HepG2 (cell line): Measurements from ENCODE around the gene HID1. TPM values are rescaled to one million over a fixed set of nuclear protein-coding genes. Genes with fewer than 3 reads are reported as not detected.

Experiments used
- ATAC-seq: fragments of 200-7000 bp; cut with Tn5 transposase; 3 replicates; pipeline ENCODE4 v1.9.1; 2020; ENCODE audit warnings: mild to moderate bottlenecking, moderate library complexity
- BruUV-seq: library from RNA; stranded (reverse); fragments of 400-500 nt; replicated peaks from 2 replicates; lab custom pipeline; 2021; lab: Mats Ljungman, UMichigan
- CTCF ChIA-PET: fragments of 300-600 bp; formaldehyde crosslinking; extraction: SDS; loops from one replicate; lab custom pipeline; 2021; ENCODE audit warnings: low total read pairs, inconsistent platforms, low intra/inter-chr PET ratio; lab: Yijun Ruan, JAX
- POLR2A ChIA-PET: fragments of 350-600 bp; sonication (Branson Sonifier 250); formaldehyde crosslinking; loops from one replicate; lab custom pipeline; 2020; ENCODE audit warnings: antibody characterized with exemption, inconsistent platforms; lab: Yijun Ruan, JAX
- DNase-seq: peaks from one replicate; pipeline ENCODE4 v3.0.0-alpha.2; 2015; ENCODE audit warnings: low spot score
- FAIRE-seq: peaks from 3 replicates; lab custom pipeline; 2011; peaks lifted over from hg19 to GRCh38; lab: Jason Lieb, UNC
- H2AFZ ChIP-seq: one replicate; pipeline ENCODE4 v1.6.1; 2011; ENCODE audit warnings: low read length, inconsistent platforms
- H3K27ac ChIP-seq: fragments of 300-600 bp; 3 replicates; pipeline ENCODE4 v1.8.0; 2011; ENCODE audit warnings: mixed run types, mild to moderate bottlenecking, mixed read lengths, low read length, inconsistent platforms; ENCODE audit not compliant: insufficient read depth; ENCODE audit errors: extremely low read length
- H3K27me3 ChIP-seq, 2 experiments: fragments of 200-600 bp in 1 of 2; 2 replicates in 1 of 2; 3 replicates in 1 of 2; pipeline versions ENCODE4 v1.6.0 to v1.8.0; 2011; ENCODE audit warnings: low read length in 2 of 2, mild to moderate bottlenecking in 2 of 2, moderate library complexity in 2 of 2, inconsistent platforms in 1 of 2; ENCODE audit not compliant: insufficient read depth in 2 of 2, control insufficient read depth in 1 of 2
- H3K36me3 ChIP-seq, 2 experiments: fragments of 200-600 bp in 1 of 2; replicated peaks in 1 of 2; 2 replicates in 1 of 2; 3 replicates in 1 of 2; pipeline versions ENCODE4 v1.5.1 to v1.8.0; 2011; ENCODE audit warnings: low read length in 2 of 2, inconsistent platforms in 1 of 2; ENCODE audit not compliant: insufficient read depth in 2 of 2, control insufficient read depth in 1 of 2
- H3K4me1 ChIP-seq: 2 replicates; pipeline ENCODE4 v1.5.1; 2012; ENCODE audit warnings: low read length, inconsistent platforms; ENCODE audit not compliant: insufficient read depth
- H3K4me2 ChIP-seq: 2 replicates; pipeline ENCODE4 v1.6.0; 2011; ENCODE audit warnings: low read depth, low read length, inconsistent platforms
- H3K4me3 ChIP-seq, 3 experiments: fragments of 200-600 bp in 1 of 3; sonication (generic), shearing (Covaris generic) in 1 of 3; replicated peaks in 1 of 3; 2 replicates each; pipeline ENCODE4 v1.5.1; 2011 to 2016; ENCODE audit warnings: low read length in 3 of 3, inconsistent platforms in 2 of 3, low read depth in 2 of 3, mild to moderate bottlenecking in 2 of 3, control low read depth in 1 of 3, mixed read lengths in 1 of 3; ENCODE audit not compliant: insufficient read depth in 1 of 3
- H3K79me2 ChIP-seq: one replicate; pipeline ENCODE4 v1.6.1; 2011; ENCODE audit warnings: low read length, inconsistent platforms; ENCODE audit not compliant: insufficient read depth
- H3K9ac ChIP-seq: 2 replicates; pipeline ENCODE4 v1.6.0; 2011; ENCODE audit warnings: mild to moderate bottlenecking, low read depth, low read length, inconsistent platforms; ENCODE audit not compliant: insufficient read depth
- H3K9me3 ChIP-seq: 2 replicates; pipeline ENCODE4 v1.5.1; 2012; ENCODE audit warnings: mild to moderate bottlenecking, low read length
- H4K20me1 ChIP-seq: 2 replicates; pipeline ENCODE4 v1.6.0; 2011; ENCODE audit warnings: inconsistent platforms, mild to moderate bottlenecking, low read length, moderate library complexity; ENCODE audit not compliant: insufficient read depth
- AGO1 ChIP-seq: fragments of 200-400 bp; formaldehyde crosslinking; IDR thresholded peaks from 2 replicates; pipeline ENCODE4 v1.6.1; 2017; ENCODE audit warnings: mild to moderate bottlenecking, low read depth, low read length, moderate library complexity; ENCODE audit not compliant: poor library complexity, severe bottlenecking
- CHD4 ChIP-seq: fragments of 200-600 bp; sonication (generic); IDR thresholded peaks from 2 replicates; pipeline ENCODE4 v1.7.0; 2017; ENCODE audit warnings: mild to moderate bottlenecking, low read length, borderline replicate concordance
- ETV6 ChIP-seq: sonication (generic); formaldehyde crosslinking; conservative IDR thresholded peaks from 2 replicates; pipeline ENCODE4 v1.4.0; 2020; ENCODE audit warnings: missing genetic modification reagents
- GTF3A ChIP-seq: sonication (generic); formaldehyde crosslinking; conservative IDR thresholded peaks from 2 replicates; pipeline ENCODE4 v1.4.0; 2020; ENCODE audit warnings: mild to moderate bottlenecking, missing genetic modification reagents
- HINFP ChIP-seq: sonication (generic); formaldehyde crosslinking; IDR thresholded peaks from 2 replicates; pipeline ENCODE4 v1.4.0; 2020; ENCODE audit warnings: low read depth, mild to moderate bottlenecking, missing genetic modification reagents
- HNRNPH1 ChIP-seq: fragments of 200-400 bp; formaldehyde crosslinking; optimal IDR thresholded peaks from 2 replicates; pipeline ENCODE3; 2017; ENCODE audit warnings: mild to moderate bottlenecking, low read depth, low read length
- KMT2B ChIP-seq: IDR thresholded peaks from 2 replicates; pipeline ENCODE4 v1.6.1; 2016; ENCODE audit warnings: missing genetic modification reagents, missing compliant biosample characterization
- POLR2AphosphoS2 ChIP-seq: IDR thresholded peaks from 2 replicates; pipeline ENCODE4 v1.6.1; 2011; ENCODE audit warnings: low read depth, low read length, improper control_type of control experiment
- POLR2AphosphoS5 ChIP-seq: IDR thresholded peaks from 2 replicates; pipeline ENCODE4 v1.6.1; 2012; ENCODE audit warnings: low read depth, low read length
- TBX3 ChIP-seq: fragments of 450-650 bp; IDR thresholded peaks from 2 replicates; pipeline ENCODE4 v1.6.1; 2017; ENCODE audit warnings: antibody characterized with exemption, mild to moderate bottlenecking, inconsistent platforms, borderline replicate concordance
- ZBTB40 ChIP-seq, 2 experiments: fragments of 450-650 bp in 1 of 2; sonication (generic) in 1 of 2; formaldehyde crosslinking in 1 of 2; IDR thresholded peaks; 2 replicates each; pipeline versions ENCODE4 v1.6.1 to v1.8.0; 2016 to 2022; ENCODE audit warnings: antibody characterized with exemption in 1 of 2, mild to moderate bottlenecking in 1 of 2, missing genetic modification reagents in 1 of 2
- ZNF20 ChIP-seq: sonication (generic); formaldehyde crosslinking; IDR thresholded peaks from 2 replicates; pipeline ENCODE4 v1.4.0; 2020; ENCODE audit warnings: mild to moderate bottlenecking, moderate library complexity, missing genetic modification reagents
- ZNF484 ChIP-seq: sonication (generic); formaldehyde crosslinking; IDR thresholded peaks from 2 replicates; pipeline ENCODE4 v1.5.1; 2020; ENCODE audit warnings: mild to moderate bottlenecking, low read depth, missing genetic modification reagents, borderline replicate concordance
- ZNF709 ChIP-seq: sonication (generic); formaldehyde crosslinking; IDR thresholded peaks from 2 replicates; pipeline ENCODE4 v1.5.0; 2020; ENCODE audit warnings: mild to moderate bottlenecking, missing genetic modification reagents
- WGBS: methylation state at CpG from one replicate; pipeline ENCODE4 v1.1.6; 2017; ENCODE audit warnings: low lambda C conversion rate; 5-methylcytosine and 5-hydroxymethylcytosine counted together
- in situ Hi-C: cut with HindIII; loops from 2 replicates; pipeline ENCODE4 v1.10.0; 2017; ENCODE audit warnings: low pct_unique_long_range_greater_than_20kb; ENCODE audit not compliant: extremely low pct_ligation_motif_present
- intact Hi-C: fragments of 100-400 bp; cut with micrococcal nuclease; formaldehyde crosslinking; loops from one replicate; pipeline ENCODE4 v1.10.0; 2022; ENCODE audit not compliant: unreplicated experiment
- polyA plus RNA-seq, 8 experiments: library from polyadenylated mRNA; depleted of rRNA in 3 of 8; stranded (reverse) in 7 of 8; unstranded in 1 of 8; fragments of >200 nt; fragmentation: Illumina TruSeq in 4 of 8; extraction: Trizol in 4 of 8; gene quantifications; 2 replicates each; pipeline versions ENCODE4 v1.2.1 to v1.2.3, GENCODE V29; 2011 to 2016; ENCODE audit warnings: low read depth in 4 of 8, missing spikeins in 1 of 8, mixed read lengths in 1 of 8; ENCODE audit not compliant: insufficient read depth in 1 of 8
- total RNA-seq, 5 experiments: library from RNA; depleted of rRNA; stranded (reverse); fragments of >200 nt; fragmentation: Illumina TruSeq; extraction: Trizol; gene quantifications; 2 replicates each; pipeline ENCODE4 v1.2.3, GENCODE V29; 2016; ENCODE audit warnings: low read depth in 1 of 5

Gene HID1
- total and polyA plus RNA-seq, 2 of the 13 experiments (the other 11 are each of a cell fraction or from before 2014, with no cell fraction given): 2.1 to 10.6 TPM

- intact Hi-C loops (no loop called here), in situ Hi-C loops (no loop called here)
- DNase-seq (no peak), ATAC-seq (no peak), FAIRE-seq (no peak)
- no peaks in the 10 kb centered on the region for H3K36me3 ChIP-seq
- H3K27ac ChIP-seq: no peak overlapping the region
- H3K27me3 ChIP-seq: peaks cover 2 to 34% of the 10 kb centered on the region in 2 experiments; a peak in 4 of 5 replicates
- H4K20me1 ChIP-seq: no peaks in the 10 kb centered on the region
- H3K9me3 ChIP-seq: no peaks in the 10 kb centered on the region
- WGBS: 41% methylated on average over 17 of the region's 17 CpGs
- H3K79me2 ChIP-seq: no peaks in the 10 kb centered on the region
- H3K4me3 ChIP-seq: no peak overlapping the region
- ChIA-PET CTCF (no interaction called here), POLR2A (interaction anchor here (0.9 kb wide), 1 partner anchor 8 kb away, joined by 3 read pairs; the partner anchor contains the start of gene CDR2L)
- H2AFZ ChIP-seq: no peak overlapping the region
- H3K9ac ChIP-seq: no peak overlapping the region
- no peak overlapping the region for H3K4me2 ChIP-seq
- peaks cover 36% of the 10 kb centered on the region for H3K4me1 ChIP-seq
- no TSS peak for BruUV-seq
- TF ChIP-seq CHD4 (no peak), HINFP (CRISPR knock-in tag) (no peak), GTF3A (CRISPR knock-in tag) (no peak), POLR2AphosphoS5 (no peak), KMT2B (CRISPR knock-in tag) (no peak), AGO1 (no peak), ZNF20 (CRISPR knock-in tag) (no peak), ETV6 (CRISPR knock-in tag) (no peak), TBX3 (no peak), ZNF484 (CRISPR knock-in tag) (no peak), POLR2AphosphoS2 (no peak), ZNF709 (CRISPR knock-in tag) (no peak), HNRNPH1 (no peak), ZBTB40 (IDR thresholded peaks at IDR 0.05) (no peak), ZBTB40 (CRISPR knock-in tag; IDR thresholded peaks at IDR 0.05) (no peak)
Measured at GRCh38 chr17:74979408-74980146, 7.0 kb upstream of the HID1 start.
